ENCODE measurements around the gene LANCL2. TPM values are rescaled to one million over a fixed set of nuclear protein-coding genes. Genes with fewer than 3 reads are reported as not detected.

Gene LANCL2
- total and polyA plus RNA-seq, 9 donors, result 16.4 to 20.7 (median 18.4) TPM

DNA sequence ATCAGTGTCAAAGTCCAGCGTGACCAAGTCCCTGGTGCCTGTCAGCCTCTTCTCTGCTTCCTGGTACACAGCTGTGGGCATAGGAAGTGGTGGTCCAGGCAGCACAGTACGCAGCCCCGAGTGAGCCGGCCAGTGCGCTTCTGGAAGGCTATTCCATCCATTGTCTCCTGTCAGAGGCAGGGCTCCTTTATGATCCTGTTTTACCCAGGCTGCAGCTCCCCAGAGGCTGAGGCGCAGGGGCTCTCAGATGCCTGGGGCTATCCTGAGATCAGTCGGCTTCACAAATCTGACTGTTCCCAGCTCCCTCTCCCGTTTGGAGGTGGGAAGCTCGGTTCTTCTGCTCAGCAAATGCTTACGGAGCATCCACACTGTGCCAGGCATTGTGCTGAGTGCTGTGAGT is 70.3 kb downstream of the LANCL2 start:
- H3K4me1 ChIP-seq (ENCODE audit: control insufficient read depth, insufficient read depth, low read length), result peaks cover 23% of the 10 kb centered on the region
- WGBS (ENCODE audit: insufficient coverage), result 75% methylated on average over 7 of the region's 10 CpGs
- no peak overlapping the region for H3K27ac ChIP-seq (ENCODE audit: low read length)
- H3K36me3 ChIP-seq (ENCODE audit: control insufficient read depth, insufficient read depth, low read length), result peaks cover 16% of the 10 kb centered on the region
- H3K27me3 ChIP-seq (ENCODE audit: control insufficient read depth, insufficient read depth, low read length), result no peaks in the 10 kb centered on the region
- no peak for DNase-seq
- H3K9me3 ChIP-seq (replicated peaks; ENCODE audit: control insufficient read depth, low read depth, low read length), result no peaks in the 10 kb centered on the region
- H3K4me3 ChIP-seq (ENCODE audit: low read length), result no peak overlapping the region

DNA sequence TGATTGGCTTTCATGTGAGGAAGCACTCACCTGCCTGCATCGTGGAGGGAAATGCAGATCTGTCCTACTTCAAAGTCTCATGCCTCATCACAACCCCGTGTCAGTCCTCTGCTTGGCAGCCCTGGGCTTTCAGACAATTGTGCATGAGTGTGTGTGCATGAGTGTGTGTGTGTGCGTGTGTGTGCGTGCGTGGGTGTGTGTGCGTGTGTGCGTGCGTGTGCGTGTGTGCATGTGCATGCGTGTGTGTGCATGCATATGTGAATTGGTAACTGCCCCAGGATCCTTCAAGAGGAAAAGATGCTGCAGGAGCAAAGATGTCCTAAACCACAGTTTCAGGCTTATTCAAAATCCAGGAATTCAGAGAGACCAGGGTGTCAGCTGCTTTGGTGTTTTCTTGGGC is 71.3 kb downstream of the LANCL2 start:
- Histone ChIP-seq H3K27ac (ENCODE audit: low read length) (no peak overlapping the region), H3K4me1 (ENCODE audit: control insufficient read depth, insufficient read depth, low read length) (peaks cover 26% of the 10 kb centered on the region), H3K9me3 (replicated peaks; ENCODE audit: control insufficient read depth, low read depth, low read length) (no peaks in the 10 kb centered on the region), H3K4me3 (ENCODE audit: low read length) (no peak overlapping the region), H3K27me3 (ENCODE audit: control insufficient read depth, insufficient read depth, low read length) (no peaks in the 10 kb centered on the region), H3K36me3 (ENCODE audit: control insufficient read depth, insufficient read depth, low read length) (peaks cover 12% of the 10 kb centered on the region)
- WGBS (ENCODE audit: insufficient coverage), result 87% methylated on average over 7 of the region's 10 CpGs
- DNase-seq, result no peak

- H3K9me3 ChIP-seq (replicated peaks; ENCODE audit: control insufficient read depth, low read depth, low read length), result no peaks in the 10 kb centered on the region
- H3K36me3 ChIP-seq (ENCODE audit: control insufficient read depth, insufficient read depth, low read length), result peaks cover 6% of the 10 kb centered on the region
- H3K4me1 ChIP-seq (ENCODE audit: control insufficient read depth, insufficient read depth, low read length), result peaks cover 26% of the 10 kb centered on the region
- no peak for DNase-seq
- WGBS (ENCODE audit: insufficient coverage), result no CpG with 5 or more reads among the region's 1 CpG
- no peaks in the 10 kb centered on the region for H3K27me3 ChIP-seq (ENCODE audit: control insufficient read depth, insufficient read depth, low read length)
- no peak overlapping the region for H3K27ac ChIP-seq (ENCODE audit: low read length)
- no peak overlapping the region for H3K4me3 ChIP-seq (ENCODE audit: low read length)
Observed at GRCh38 chr7:55437375-55437774, 72.2 kb downstream of the LANCL2 start.

DNA sequence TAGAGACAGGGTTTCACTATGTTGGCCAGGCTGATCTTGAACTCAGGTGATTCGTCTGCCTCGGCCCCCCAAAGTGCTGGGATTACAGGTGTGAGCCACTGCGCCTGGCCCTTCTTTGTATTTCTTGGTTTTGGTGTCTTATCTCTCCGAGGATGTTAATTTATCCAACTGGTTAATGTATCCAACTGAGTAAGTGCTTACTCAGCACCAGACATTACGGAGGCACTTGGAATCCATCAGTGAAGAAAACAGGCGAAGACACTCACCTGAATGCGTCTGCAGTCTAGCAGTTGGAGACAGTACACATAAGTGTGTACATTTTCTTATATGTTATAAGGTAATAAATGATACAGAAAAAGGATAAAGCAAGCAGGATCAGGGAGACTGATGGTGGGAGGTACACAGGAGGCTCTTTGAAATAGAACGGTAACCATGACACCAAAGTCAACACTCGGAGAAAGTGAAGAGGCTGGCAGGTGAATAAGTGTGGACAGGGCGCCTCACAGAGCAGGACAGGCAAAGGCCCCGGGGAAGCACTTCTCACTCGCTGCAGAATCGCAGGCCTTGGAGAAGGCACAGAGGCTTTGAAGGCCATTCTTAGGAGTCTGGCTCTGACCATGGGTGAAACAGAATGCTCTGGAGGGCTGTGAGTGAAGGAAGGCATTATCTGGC is 73.1 kb downstream of the LANCL2 start:
- 93% methylated on average over 8 of the region's 13 CpGs for WGBS (ENCODE audit: insufficient coverage)
- no peak overlapping the region for H3K4me3 ChIP-seq (ENCODE audit: low read length)

DNA sequence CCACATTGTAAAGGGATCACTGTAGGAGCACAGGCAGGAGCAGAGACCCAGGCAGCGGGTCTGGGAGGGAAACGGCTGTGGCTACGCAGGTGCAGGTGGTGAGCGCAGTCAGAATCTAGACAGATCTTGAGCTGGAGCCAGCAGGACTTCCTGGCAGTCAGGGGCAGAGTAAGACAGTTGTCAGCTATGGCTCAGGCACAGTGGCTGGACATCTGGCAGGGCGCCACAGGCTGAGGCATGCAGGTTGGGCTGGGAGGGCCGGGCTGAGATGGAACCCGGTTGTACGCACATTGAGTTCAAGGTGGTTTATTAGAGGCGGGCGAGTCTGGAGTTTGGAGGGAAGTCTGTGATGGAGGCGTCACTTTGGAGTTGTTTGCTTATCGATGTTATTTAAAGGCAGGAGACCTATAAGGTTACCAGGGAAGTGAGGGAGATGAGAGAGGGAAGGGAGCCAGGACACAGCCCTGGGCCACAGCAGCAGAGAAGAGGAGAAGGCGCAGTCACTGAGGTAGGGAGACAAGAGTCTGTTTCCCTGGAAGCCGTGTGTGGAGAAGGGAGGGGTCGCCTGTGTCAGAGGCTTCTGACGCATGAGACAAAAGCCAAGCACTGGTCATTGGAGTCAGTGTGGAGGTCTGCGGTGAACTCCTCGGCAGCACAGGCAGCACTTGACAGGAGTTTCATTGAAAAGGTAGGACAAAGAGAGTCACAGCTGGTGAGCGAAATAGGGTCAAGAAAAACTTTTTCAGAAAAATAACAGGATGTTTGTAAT is 73.8 kb downstream of the LANCL2 start:
- Histone ChIP-seq H3K27ac (ENCODE audit: low read length) (no peak overlapping the region), H3K9me3 (replicated peaks; ENCODE audit: control insufficient read depth, low read depth, low read length) (no peaks in the 10 kb centered on the region)

More for the DNA sequence above, 73.1 kb downstream of the LANCL2 start:
- no peaks in the 10 kb centered on the region for H3K9me3 ChIP-seq (replicated peaks; ENCODE audit: control insufficient read depth, low read depth, low read length)
- DNase-seq, result no peak
- H3K36me3 ChIP-seq (ENCODE audit: control insufficient read depth, insufficient read depth, low read length), result no peaks in the 10 kb centered on the region
- no peaks in the 10 kb centered on the region for H3K27me3 ChIP-seq (ENCODE audit: control insufficient read depth, insufficient read depth, low read length)
- peaks cover 26% of the 10 kb centered on the region for H3K4me1 ChIP-seq (ENCODE audit: control insufficient read depth, insufficient read depth, low read length)
- H3K27ac ChIP-seq (ENCODE audit: low read length), result no peak overlapping the region

DNA sequence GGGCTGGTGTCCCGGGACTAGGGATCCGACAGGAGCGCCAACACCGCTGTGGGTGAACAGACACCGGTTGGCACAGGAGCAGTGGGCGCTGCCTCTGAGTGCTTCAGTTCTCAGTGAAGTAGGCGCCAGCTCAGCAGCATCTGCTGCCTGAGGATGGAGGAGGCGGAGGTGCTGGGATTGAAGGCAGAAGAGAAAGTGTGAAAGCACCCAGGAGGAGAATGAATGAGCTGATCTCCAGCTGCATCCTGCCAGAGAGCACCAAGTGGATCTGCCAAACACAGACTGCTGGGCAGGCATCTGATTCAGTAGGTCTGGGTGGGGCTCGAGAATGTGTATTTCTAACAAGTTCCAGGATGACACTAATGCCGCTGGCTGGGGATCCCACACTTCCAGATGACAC is 74.5 kb downstream of the LANCL2 start:
- no peaks in the 10 kb centered on the region for H3K9me3 ChIP-seq (replicated peaks; ENCODE audit: control insufficient read depth, low read depth, low read length)
- H3K4me1 ChIP-seq (ENCODE audit: control insufficient read depth, insufficient read depth, low read length), result peaks cover 26% of the 10 kb centered on the region
- WGBS (ENCODE audit: insufficient coverage), result 81% methylated on average over 10 of the region's 10 CpGs
- H3K36me3 ChIP-seq (ENCODE audit: control insufficient read depth, insufficient read depth, low read length), result no peaks in the 10 kb centered on the region
- H3K4me3 ChIP-seq (ENCODE audit: low read length), result no peak overlapping the region
- no peak overlapping the region for H3K27ac ChIP-seq (ENCODE audit: low read length)
- H3K27me3 ChIP-seq (ENCODE audit: control insufficient read depth, insufficient read depth, low read length), result no peaks in the 10 kb centered on the region
- DNase-seq, result no peak

More for the DNA sequence above, 73.8 kb downstream of the LANCL2 start:
- Histone ChIP-seq H3K36me3 (ENCODE audit: control insufficient read depth, insufficient read depth, low read length) (no peaks in the 10 kb centered on the region), H3K4me1 (ENCODE audit: control insufficient read depth, insufficient read depth, low read length) (peaks cover 26% of the 10 kb centered on the region), H3K27me3 (ENCODE audit: control insufficient read depth, insufficient read depth, low read length) (no peaks in the 10 kb centered on the region), H3K4me3 (ENCODE audit: low read length) (no peak overlapping the region)
- WGBS (ENCODE audit: insufficient coverage), result 55% methylated on average over 17 of the region's 19 CpGs
- peak; percentile 56 for DNase-seq

DNA sequence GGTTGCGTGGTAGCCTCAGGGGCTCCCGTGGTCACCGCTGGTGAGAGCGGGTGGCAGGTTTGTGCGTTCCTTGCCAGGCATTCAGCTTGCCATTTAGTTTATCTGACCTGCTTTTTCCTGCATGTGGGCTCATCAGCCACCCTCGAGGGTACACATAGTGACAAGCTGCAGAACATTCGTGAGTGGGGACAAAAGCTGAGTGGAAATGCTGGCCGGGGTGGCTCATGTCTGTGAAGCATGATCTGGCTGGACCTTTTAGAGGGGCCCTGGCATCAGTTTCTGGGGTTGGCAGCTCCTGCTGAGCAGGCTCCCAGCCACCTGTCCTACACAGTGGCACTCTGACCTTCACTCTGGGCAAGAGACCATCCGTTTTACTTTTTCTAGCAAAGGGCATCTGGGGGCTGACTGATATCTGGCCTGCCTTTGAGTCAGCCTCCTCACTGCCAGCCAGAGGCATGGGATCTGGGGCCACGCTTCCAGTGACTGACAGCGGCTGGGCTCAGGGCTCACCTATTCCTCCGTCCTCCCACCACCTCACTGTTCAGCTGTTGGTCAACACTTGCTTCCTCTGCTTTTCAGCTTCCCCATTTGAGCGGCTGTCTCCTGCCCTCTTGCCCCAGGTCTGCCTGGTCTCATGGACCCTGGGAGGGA is 75.0 kb downstream of the LANCL2 start:
- no peaks in the 10 kb centered on the region for H3K9me3 ChIP-seq (replicated peaks; ENCODE audit: control insufficient read depth, low read depth, low read length)
- 85% methylated on average over 13 of the region's 13 CpGs for WGBS (ENCODE audit: insufficient coverage)
- H3K4me3 ChIP-seq (ENCODE audit: low read length), result no peak overlapping the region
- peaks cover 26% of the 10 kb centered on the region for H3K4me1 ChIP-seq (ENCODE audit: control insufficient read depth, insufficient read depth, low read length)
- H3K36me3 ChIP-seq (ENCODE audit: control insufficient read depth, insufficient read depth, low read length), result no peaks in the 10 kb centered on the region
- no peaks in the 10 kb centered on the region for H3K27me3 ChIP-seq (ENCODE audit: control insufficient read depth, insufficient read depth, low read length)
- no peak overlapping the region for H3K27ac ChIP-seq (ENCODE audit: low read length)
- DNase-seq, result no peak

GRCh38 chr7:55441002-55441401 is 75.9 kb downstream of the LANCL2 start:
- no peaks in the 10 kb centered on the region for H3K36me3 ChIP-seq (ENCODE audit: control insufficient read depth, insufficient read depth, low read length)
- H3K27ac ChIP-seq (ENCODE audit: low read length), result no peak overlapping the region
- WGBS (ENCODE audit: insufficient coverage), result no CpG with 5 or more reads among the region's 5 CpGs
- H3K4me3 ChIP-seq (ENCODE audit: low read length), result no peak overlapping the region
- peaks cover 26% of the 10 kb centered on the region for H3K4me1 ChIP-seq (ENCODE audit: control insufficient read depth, insufficient read depth, low read length)
- no peak for DNase-seq
- H3K27me3 ChIP-seq (ENCODE audit: control insufficient read depth, insufficient read depth, low read length), result no peaks in the 10 kb centered on the region
- H3K9me3 ChIP-seq (replicated peaks; ENCODE audit: control insufficient read depth, low read depth, low read length), result no peaks in the 10 kb centered on the region

GRCh38 chr7:55441774-55442522 is 76.8 kb downstream of the LANCL2 start:
- Histone ChIP-seq H3K4me1 (ENCODE audit: control insufficient read depth, insufficient read depth, low read length) (peaks cover 26% of the 10 kb centered on the region), H3K27me3 (ENCODE audit: control insufficient read depth, insufficient read depth, low read length) (no peaks in the 10 kb centered on the region), H3K36me3 (ENCODE audit: control insufficient read depth, insufficient read depth, low read length) (no peaks in the 10 kb centered on the region), H3K9me3 (replicated peaks; ENCODE audit: control insufficient read depth, low read depth, low read length) (no peaks in the 10 kb centered on the region), H3K27ac (ENCODE audit: low read length) (no peak overlapping the region), H3K4me3 (ENCODE audit: low read length) (no peak overlapping the region)
- peak; percentile 26 for DNase-seq
- 76% methylated on average over 6 of the region's 7 CpGs for WGBS (ENCODE audit: insufficient coverage)

DNA sequence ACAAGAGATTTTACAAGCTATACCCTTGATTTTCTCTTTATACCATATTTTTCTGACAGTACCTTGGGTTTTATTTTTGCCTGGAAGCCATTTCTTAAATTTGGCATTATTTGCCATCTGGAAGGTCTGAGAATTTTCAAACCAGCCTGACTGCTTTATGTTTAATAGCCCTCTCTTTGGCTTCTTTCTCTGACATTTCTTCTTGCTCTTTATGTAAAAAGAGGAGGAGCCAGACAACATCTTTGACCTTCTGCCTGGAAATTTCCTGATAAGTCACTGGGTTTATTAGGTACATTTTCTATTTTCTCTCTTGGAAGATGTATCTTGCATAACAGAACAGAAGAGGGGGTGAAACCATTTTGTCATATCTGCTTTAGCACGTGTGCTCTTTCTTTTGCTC is 79.6 kb downstream of the LANCL2 start:
- Histone ChIP-seq H3K27me3 (ENCODE audit: control insufficient read depth, insufficient read depth, low read length) (peaks cover 11% of the 10 kb centered on the region), H3K36me3 (ENCODE audit: control insufficient read depth, insufficient read depth, low read length) (no peaks in the 10 kb centered on the region), H3K9me3 (replicated peaks; ENCODE audit: control insufficient read depth, low read depth, low read length) (no peaks in the 10 kb centered on the region), H3K4me1 (ENCODE audit: control insufficient read depth, insufficient read depth, low read length) (peaks cover 10% of the 10 kb centered on the region), H3K4me3 (ENCODE audit: low read length) (no peak overlapping the region), H3K27ac (ENCODE audit: low read length) (no peak overlapping the region)
- 83% methylated on average over 1 of the region's 1 CpG for WGBS (ENCODE audit: insufficient coverage)
- DNase-seq, result no peak

All from muscle of leg (tissue), 11 donors.